ENCODE measurements around the gene OGFRL1.

Gene OGFRL1

DNA sequence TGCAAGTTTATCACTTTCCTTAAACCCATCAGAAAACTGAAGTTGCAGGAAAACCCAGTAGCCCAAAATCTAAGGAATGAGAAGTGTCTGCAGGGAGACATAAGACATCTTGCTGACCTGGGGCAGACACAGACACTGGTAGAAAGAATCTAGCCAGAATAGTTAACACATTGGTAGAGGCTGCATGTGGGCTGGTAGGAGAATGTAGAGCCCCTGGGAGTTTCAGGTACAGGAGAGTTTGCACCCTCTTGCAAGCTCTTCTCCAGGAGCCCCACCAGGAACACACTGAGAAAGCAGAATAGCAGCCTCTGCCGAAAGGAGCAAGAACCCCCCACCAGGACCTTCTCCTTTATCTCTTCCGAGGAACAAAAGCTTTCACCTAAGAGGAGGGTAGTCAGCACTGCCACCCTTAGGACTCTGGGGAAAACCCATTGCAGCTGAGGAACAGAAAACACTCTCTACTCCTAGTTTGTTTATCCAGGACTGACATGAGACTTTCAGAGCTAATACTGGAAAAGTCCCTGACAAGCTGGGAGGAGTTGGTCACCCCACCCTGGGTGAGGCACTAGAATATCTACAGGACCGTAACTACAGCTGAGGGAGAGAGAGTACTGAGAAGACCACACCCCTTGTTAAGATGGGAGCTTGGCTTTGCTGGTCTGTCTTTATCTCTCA lies 10.5 kb upstream of the OGFRL1 start:
- no peak for TF ChIP-seq CTCF (IDR thresholded peaks at IDR 0.05; ENCODE audit: low read depth, low read length, missing control alignments)
- in situ Hi-C loops (cut with HindIII; ENCODE audit: low pct_ligation_motif_present, low sequenced_read_pairs): no loop called here
- Histone ChIP-seq H3K27ac (no peak overlapping the region), H3K27me3 (replicated peaks) (no peaks in the 10 kb centered on the region), H3K36me3 (replicated peaks) (no peaks in the 10 kb centered on the region), H3K4me3 (ENCODE audit: low read depth, low read length) (no peak overlapping the region)
- no peak for DNase-seq

GRCh38 chr6:71279321-71279720 lies 9.3 kb upstream of the OGFRL1 start:
- in situ Hi-C loops (cut with HindIII; ENCODE audit: low pct_ligation_motif_present, low sequenced_read_pairs): no loop called here
- TF ChIP-seq CTCF (IDR thresholded peaks at IDR 0.05; ENCODE audit: low read depth, low read length, missing control alignments): no peak
- Histone ChIP-seq H3K27me3 (replicated peaks) (no peaks in the 10 kb centered on the region), H3K36me3 (replicated peaks) (no peaks in the 10 kb centered on the region), H3K4me3 (ENCODE audit: low read depth, low read length) (no peak overlapping the region), H3K27ac (no peak overlapping the region)
- DNase-seq: no peak

DNA sequence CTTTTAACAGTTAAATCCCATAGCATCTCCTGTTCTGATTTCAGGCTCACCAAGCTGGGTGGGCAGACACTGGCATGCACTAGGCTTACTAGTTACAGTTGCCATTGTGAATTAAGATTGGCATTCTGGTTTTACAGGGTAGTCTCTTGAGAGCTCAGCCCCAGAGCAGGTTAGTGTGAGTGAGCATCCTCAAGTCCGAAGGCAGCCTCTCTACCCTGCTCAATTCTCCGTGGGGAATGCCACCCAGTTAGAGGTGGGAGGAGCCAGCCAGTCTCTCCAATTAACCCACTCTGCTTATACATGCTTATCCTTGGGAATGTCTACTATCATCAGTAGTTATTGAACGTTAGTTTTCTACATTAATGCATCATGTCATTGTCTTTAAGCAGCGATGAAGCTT lies 8.9 kb upstream of the OGFRL1 start:
- Histone ChIP-seq H3K27ac (no peak overlapping the region), H3K27me3 (replicated peaks) (no peaks in the 10 kb centered on the region), H3K4me3 (ENCODE audit: low read depth, low read length) (no peak overlapping the region), H3K36me3 (replicated peaks) (no peaks in the 10 kb centered on the region)
- DNase-seq: no peak
- TF ChIP-seq CTCF (IDR thresholded peaks at IDR 0.05; ENCODE audit: low read depth, low read length, missing control alignments): no peak
- in situ Hi-C loops (cut with HindIII; ENCODE audit: low pct_ligation_motif_present, low sequenced_read_pairs): no loop called here

DNA sequence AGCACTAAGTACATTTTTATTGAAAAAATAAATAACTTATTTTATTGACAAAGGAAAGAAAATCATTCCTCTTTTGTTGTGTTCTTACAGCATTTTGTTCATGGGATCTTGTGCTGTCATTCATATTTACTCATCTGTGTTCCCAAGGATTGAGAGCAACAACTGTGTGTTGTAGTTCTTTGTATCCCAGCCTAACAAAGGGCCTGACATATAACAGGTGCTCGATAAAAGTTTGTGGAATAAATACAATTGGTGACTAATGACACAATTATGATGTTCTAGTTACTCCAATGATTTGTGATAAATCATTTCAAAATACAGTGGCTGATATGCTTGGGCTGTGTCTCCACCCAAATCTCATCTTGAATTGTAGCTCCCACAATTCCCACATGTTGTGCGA lies 7.9 kb upstream of the OGFRL1 start:
- H3K27ac ChIP-seq: no peak overlapping the region
- in situ Hi-C loops (cut with HindIII; ENCODE audit: low pct_ligation_motif_present, low sequenced_read_pairs): no loop called here
- no peak for TF ChIP-seq CTCF (IDR thresholded peaks at IDR 0.05; ENCODE audit: low read depth, low read length, missing control alignments)
- H3K27me3 ChIP-seq (replicated peaks): no peaks in the 10 kb centered on the region
- DNase-seq: no peak
- no peaks in the 10 kb centered on the region for H3K36me3 ChIP-seq (replicated peaks)
- H3K4me3 ChIP-seq (ENCODE audit: low read depth, low read length): no peak overlapping the region

GRCh38 chr6:71284785-71285184 lies 3.8 kb upstream of the OGFRL1 start:
- no peak for TF ChIP-seq CTCF (IDR thresholded peaks at IDR 0.05; ENCODE audit: low read depth, low read length, missing control alignments)
- in situ Hi-C loops (cut with HindIII; ENCODE audit: low pct_ligation_motif_present, low sequenced_read_pairs): no loop called here
- H3K27ac ChIP-seq: no peak overlapping the region

GRCh38 chr6:71287038-71287437 lies 1.6 kb upstream of the OGFRL1 start:
- H3K27ac ChIP-seq: no peak overlapping the region
- no peak for DNase-seq
- no peak overlapping the region for H3K4me3 ChIP-seq (ENCODE audit: low read depth, low read length)
- no peaks in the 10 kb centered on the region for H3K27me3 ChIP-seq (replicated peaks)
- no peak for TF ChIP-seq CTCF (IDR thresholded peaks at IDR 0.05; ENCODE audit: low read depth, low read length, missing control alignments)
- no peaks in the 10 kb centered on the region for H3K36me3 ChIP-seq (replicated peaks)
- in situ Hi-C loops (cut with HindIII; ENCODE audit: low pct_ligation_motif_present, low sequenced_read_pairs): no loop called here

More at GRCh38 chr6:71284785-71285184, 3.8 kb upstream of the OGFRL1 start:
- Histone ChIP-seq H3K27me3 (replicated peaks) (no peaks in the 10 kb centered on the region), H3K36me3 (replicated peaks) (no peaks in the 10 kb centered on the region), H3K4me3 (ENCODE audit: low read depth, low read length) (no peak overlapping the region)
- DNase-seq: no peak

All from brain microvascular endothelial cell (primary cell).